NCI-H1694 (cell line): ENCODE results near the gene IRX6.

Experiments
- DNase-seq: peaks from one replicate; lab custom pipeline; 2025; lab: John Stamatoyannopoulos, UW

IRX6 gene

GRCh38 chr16:55324285-55325079, 479 bp downstream of the IRX6 start:
- no peak for DNase-seq

DNA sequence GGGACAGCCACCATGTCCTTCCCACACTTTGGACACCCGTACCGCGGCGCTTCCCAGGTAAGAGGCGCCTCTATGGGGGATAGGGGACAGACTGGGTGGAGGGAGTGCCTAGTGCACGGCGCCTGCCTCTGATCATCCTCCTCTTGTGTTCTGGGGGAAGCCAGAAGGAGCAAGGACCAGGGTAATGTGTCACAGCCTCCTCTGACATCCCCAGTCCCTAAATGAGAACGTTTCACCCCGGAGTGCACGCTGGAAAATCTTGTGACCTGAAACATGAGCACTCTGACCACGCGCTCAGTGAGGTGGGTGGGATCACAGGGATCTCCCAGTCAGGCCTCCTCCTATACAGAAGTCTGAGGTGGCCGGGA, 1.1 kb downstream of the IRX6 start:
- no peak for DNase-seq

- no peak for DNase-seq
Observed at GRCh38 chr16:55325458-55326109, 1.6 kb downstream of the IRX6 start.

DNA sequence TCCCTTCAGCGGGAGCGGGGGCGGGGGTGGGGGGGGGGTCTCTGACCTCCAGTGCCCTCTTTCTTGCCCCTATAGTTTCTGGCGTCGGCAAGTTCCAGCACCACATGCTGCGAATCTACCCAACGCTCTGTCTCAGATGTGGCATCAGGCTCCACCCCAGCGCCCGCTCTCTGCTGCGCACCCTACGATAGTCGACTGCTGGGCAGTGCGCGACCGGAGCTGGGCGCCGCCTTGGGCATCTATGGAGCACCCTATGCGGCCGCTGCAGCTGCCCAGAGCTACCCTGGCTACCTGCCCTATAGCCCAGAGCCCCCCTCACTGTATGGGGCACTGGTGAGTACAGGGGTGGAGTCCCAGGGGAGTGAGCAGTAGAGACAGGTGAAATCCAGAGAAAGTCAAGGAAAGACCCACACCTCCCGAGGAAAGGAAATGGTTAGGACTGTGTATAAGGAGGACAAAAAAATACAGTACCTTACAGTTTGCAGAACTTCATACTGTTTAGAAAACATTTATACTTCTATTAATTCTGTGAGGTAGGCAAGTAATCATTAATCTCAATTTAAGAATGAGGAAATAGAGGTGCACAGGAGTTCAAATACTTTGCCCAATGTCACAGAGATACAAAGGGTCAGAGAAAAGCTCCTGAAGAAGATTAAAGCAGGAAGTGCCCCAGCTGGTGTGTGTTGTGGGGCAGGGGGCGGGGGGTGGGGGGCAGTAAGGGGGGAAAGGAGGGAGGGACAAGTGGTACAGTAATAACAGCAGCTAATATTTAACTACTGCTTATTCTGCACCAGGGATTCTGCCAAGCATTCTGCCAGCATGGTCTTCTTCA, 2.5 kb downstream of the IRX6 start:
- DNase-seq, result no peak

DNA sequence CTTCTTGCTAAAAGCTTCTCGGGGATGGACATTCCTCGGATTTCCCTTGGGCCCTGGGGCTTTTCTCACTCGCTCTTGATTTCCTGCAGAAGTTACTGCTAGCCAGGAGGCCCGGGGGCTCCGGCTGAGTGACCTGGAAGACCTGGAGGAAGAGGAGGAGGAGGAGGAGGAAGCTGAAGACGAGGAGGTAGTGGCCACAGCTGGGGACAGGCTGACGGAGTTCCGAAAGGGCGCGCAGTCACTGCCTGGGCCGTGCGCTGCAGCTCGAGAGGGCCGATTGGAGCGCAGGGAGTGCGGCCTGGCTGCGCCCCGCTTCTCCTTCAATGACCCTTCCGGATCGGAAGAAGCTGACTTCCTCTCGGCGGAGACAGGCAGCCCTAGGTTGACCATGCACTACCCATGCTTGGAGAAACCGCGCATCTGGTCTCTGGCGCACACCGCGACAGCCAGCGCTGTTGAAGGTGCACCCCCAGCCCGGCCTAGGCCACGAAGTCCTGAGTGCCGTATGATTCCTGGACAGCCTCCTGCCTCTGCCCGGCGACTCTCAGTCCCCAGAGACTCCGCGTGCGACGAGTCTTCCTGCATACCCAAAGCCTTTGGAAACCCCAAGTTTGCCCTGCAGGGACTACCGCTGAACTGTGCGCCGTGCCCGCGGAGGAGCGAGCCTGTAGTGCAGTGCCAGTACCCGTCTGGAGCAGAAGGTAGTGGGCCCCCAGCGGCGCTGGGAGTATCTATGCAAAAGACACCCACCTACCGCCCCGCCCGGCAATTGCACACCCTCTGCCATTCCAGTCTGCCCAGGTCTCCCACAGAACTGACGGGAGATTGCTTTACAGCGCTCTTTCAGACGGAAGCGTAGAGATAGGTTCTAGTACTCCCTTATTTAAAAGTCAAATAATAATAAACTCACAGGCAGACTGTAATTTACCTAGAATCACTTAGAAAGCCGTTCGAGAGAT, 4.9 kb downstream of the IRX6 start:
- DNase-seq, result no peak

- no peak for DNase-seq
Observed at GRCh38 chr16:55329791-55330428, 5.9 kb downstream of the IRX6 start.

DNA sequence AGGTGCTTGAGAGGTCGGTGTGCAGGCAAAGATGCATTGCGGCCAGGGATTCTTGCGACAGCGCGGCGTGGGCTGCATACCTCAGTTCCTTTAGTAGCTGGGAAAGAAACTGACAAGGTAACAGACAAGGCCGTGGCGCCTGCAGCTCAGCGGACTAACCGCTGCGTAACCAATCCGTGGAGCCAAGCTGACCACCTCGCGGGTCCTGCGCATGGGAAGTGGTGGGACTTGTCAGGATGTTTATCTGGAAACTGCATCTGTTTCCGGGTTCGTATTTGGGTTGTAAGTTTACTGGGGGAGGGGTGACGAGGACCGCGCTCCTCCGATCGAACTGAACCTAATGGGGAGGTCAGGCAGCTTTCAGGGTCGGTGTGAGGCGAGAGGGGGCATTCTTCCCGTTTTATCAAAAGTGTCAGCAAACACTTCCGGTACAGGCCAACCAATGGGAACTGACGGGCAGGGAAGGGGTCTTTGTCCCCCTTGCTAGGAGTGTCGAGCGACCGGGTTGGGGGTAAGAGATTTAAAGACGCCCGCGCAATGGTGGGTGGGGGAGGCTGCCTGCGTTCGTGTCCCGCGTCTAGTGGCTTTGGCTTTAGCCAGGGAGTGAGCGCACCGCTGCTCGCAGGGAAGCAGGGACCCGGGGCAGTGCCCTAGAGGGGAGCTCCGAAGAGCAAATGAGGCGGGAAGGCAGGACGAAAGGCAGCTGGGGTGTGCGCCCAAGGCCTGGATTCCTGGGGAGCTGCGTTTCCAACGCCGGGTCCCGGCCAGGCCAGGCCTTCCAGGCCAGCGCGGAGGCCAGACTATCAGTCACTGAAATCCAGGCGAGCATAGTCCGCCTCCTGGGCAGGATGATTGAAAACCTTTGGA, 7.0 kb downstream of the IRX6 start:
- DNase-seq, result no peak

DNA sequence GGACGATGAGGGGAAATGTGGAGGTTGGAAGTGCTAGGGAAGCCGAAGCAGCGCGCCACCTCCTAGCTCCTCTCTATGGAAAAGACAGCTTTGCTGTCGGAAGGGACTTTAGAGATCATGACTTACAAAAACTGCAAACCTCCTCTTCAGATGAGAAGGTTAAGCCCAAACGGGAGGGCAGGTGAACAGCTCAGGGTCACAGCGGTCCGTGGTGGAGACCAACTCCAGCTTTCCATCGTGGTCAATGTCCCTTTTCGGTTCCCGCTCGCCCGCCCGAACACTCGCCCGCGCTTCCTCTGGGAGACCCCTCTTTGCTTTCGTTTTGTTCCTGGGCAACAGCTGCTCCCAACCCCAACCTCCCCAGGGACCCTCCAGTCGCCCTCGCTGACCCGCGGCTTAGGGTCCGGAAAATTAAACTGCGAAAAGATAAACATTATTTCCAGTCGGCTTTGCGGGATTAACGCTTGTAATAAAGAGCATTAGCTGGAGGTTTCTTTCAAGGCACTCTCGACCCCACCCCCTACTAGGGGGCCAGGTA, 7.7 kb downstream of the IRX6 start:
- no peak for DNase-seq

- no peak for DNase-seq
Observed at GRCh38 chr16:55333684-55334083, 9.7 kb downstream of the IRX6 start.

DNA sequence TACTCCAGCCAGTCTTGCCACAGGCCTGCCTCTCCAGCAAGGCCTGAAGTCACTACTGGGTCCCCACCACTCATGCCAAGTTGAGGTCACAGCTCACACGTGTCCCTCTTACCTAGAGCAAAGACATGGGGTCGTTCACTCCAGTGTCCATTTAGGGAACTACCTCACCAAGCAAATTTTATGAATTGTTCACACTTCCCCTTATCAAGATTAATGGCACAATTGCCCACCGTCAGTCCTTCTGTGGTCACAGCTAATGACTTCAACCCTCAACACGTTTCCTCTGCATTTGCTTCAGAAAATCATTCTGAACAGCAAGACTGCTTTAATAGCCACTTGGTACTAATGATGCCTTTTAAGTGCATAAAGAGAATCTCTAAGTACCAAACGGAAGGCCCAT, 14.6 kb downstream of the IRX6 start:
- DNase-seq, result no peak

GRCh38 chr16:55340445-55340844, 16.4 kb downstream of the IRX6 start:
- no peak for DNase-seq

- no peak for DNase-seq
Observed at GRCh38 chr16:55341681-55342080, 17.7 kb downstream of the IRX6 start.

DNA sequence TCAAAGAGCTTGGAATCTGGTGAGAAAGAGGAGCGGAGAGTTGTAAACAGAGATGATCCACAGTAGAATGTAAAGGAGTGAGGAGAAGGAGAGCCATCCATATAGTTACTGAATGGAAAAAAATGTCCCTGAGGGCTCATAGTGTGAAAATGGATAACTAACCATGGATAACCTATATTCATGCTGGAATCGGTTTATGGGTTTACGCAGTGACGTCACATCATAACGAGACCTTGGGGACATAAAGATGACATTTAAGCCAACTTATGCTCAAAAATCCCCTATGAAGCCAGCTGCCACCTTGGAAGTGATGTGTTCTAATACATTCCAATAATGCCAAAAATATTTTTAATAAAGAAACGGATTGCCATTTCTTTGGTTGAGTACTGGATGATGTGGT, 22.5 kb downstream of the IRX6 start:
- no peak for DNase-seq

- no peak for DNase-seq
Observed at GRCh38 chr16:55349867-55350266, 25.9 kb downstream of the IRX6 start.

- no peak for DNase-seq
Observed at GRCh38 chr16:55350984-55351383, 27.0 kb downstream of the IRX6 start.

DNA sequence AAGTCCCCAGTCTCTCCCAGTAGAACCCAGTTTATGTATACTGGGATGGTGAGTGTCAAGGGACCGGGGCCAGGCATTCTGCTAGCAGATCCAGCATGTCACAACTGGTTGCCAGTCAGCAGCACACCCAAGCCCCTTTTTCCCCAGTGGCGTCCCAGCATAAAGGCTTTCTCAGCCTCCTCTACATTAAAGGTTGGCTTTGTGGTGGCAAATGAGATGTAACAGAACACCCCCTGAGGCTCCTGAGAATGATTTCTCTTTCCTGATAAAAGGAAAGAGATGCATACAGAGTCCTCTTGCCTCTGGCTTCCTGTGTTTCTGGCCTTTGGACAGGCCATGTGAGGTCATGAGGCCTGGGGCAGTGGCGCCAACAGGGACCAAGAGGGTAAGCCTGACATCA, 27.9 kb downstream of the IRX6 start:
- no peak for DNase-seq

- no peak for DNase-seq
Observed at GRCh38 chr16:55357241-55357640, 33.2 kb downstream of the IRX6 start.

DNA sequence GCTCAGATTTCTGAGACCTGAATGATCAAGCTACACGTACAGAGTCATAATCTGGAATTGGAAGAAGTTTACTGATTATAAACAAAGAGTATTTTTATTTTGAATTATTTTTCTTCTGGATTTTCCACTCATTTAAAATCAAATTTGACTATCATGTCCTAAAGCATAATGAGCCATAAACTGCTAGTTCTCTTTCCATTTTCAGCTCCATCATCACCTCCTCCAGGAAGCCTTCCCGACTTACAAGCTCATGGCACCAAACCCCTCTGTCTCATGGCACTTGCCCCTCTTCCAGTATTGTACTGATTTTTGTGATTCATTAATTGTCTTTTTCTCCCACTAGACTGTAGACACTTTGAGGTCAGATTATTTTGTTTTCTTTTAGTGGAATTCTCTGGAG, 35.9 kb downstream of the IRX6 start:
- no peak for DNase-seq

GRCh38 chr16:55364811-55365210, 40.8 kb downstream of the IRX6 start:
- DNase-seq, result no peak

- DNase-seq, result no peak
Observed at GRCh38 chr16:55367301-55367811, 43.4 kb downstream of the IRX6 start.
